WTC11 (cell line): ENCODE data around the gene RCOR3. TPM values are rescaled to one million over a fixed set of nuclear protein-coding genes. Genes with fewer than 3 reads are reported as not detected.

Experiments
- ATAC-seq: fragments of 200-7000 bp; cut with Tn5 transposase; 2 replicates; pipeline ENCODE4 v1.10.0; 2021; ENCODE audit warnings: mild to moderate bottlenecking, moderate library complexity
- CTCF ChIA-PET: fragments of 300-600 bp; sonication (Branson Sonifier 250); formaldehyde crosslinking; loops from one replicate; lab custom pipeline; 2021; ENCODE audit warnings: antibody characterized with exemption; lab: Charles Lee
- POLR2A ChIA-PET: fragments of 350-600 bp; sonication (Branson Sonifier 250); formaldehyde crosslinking; loops from one replicate; lab custom pipeline; 2021; ENCODE audit warnings: antibody characterized with exemption; lab: Charles Lee
- DNase-seq: peaks from one replicate; pipeline ENCODE4 v3.0.0; 2021; ENCODE audit warnings: low spot score
- H3K27ac Mint-ChIP-seq: 2 replicates; pipeline ENCODE4 v1.8.0; 2021; ENCODE audit warnings: mixed read lengths
- H3K27me3 Mint-ChIP-seq: 2 replicates; pipeline ENCODE4 v1.8.0; 2021; ENCODE audit warnings: low read depth, mild to moderate bottlenecking, moderate library complexity, mixed read lengths
- H3K36me3 Mint-ChIP-seq: 2 replicates; pipeline ENCODE4 v1.8.0; 2021; ENCODE audit warnings: mixed read lengths
- H3K4me1 Mint-ChIP-seq: 2 replicates; pipeline ENCODE4 v1.8.0; 2022; ENCODE audit warnings: mixed read lengths
- H3K4me3 Mint-ChIP-seq: 2 replicates; pipeline ENCODE4 v1.8.0; 2021; ENCODE audit warnings: mild to moderate bottlenecking, moderate library complexity, mixed read lengths
- H3K9me3 Mint-ChIP-seq: 2 replicates; pipeline ENCODE4 v1.8.0; 2021; ENCODE audit warnings: mixed read lengths
- CREB1 ChIP-seq: sonication (generic); formaldehyde crosslinking; IDR thresholded peaks from 2 replicates; pipeline ENCODE4 v1.8.0; 2023; ENCODE audit warnings: mild to moderate bottlenecking, missing genetic modification reagents
- ETV6 ChIP-seq: sonication (generic); formaldehyde crosslinking; IDR thresholded peaks from 2 replicates; pipeline ENCODE4 v1.8.1; 2022; ENCODE audit warnings: mild to moderate bottlenecking, missing genetic modification reagents
- NR2C2 ChIP-seq: sonication (generic); formaldehyde crosslinking; IDR thresholded peaks from 2 replicates; pipeline ENCODE4 v1.8.0; 2022; ENCODE audit warnings: mild to moderate bottlenecking, missing genetic modification reagents
- TEAD4 ChIP-seq: sonication (generic); formaldehyde crosslinking; IDR thresholded peaks from 2 replicates; pipeline ENCODE4 v1.8.0; 2022; ENCODE audit warnings: mild to moderate bottlenecking, missing genetic modification reagents
- ZBTB21 ChIP-seq: sonication (generic); formaldehyde crosslinking; IDR thresholded peaks from 2 replicates; pipeline ENCODE4 v1.8.1; 2023; ENCODE audit warnings: mild to moderate bottlenecking, missing genetic modification reagents, borderline replicate concordance
- total RNA-seq: library from RNA; stranded (reverse); gene quantifications from 3 replicates; pipeline ENCODE4 v1.2.3, GENCODE V29; 2021
- TF ChIP-seq, protein P1 (sequence below): sonication (generic); formaldehyde crosslinking; conservative IDR thresholded peaks from 2 replicates; pipeline ENCODE4 v1.8.1; 2022; ENCODE audit warnings: mild to moderate bottlenecking, missing genetic modification reagents
- TF ChIP-seq, protein P2 (sequence below): sonication (generic); formaldehyde crosslinking; IDR thresholded peaks from 2 replicates; pipeline ENCODE4 v1.8.1; 2023; ENCODE audit warnings: mild to moderate bottlenecking, missing genetic modification reagents, borderline replicate concordance
- TF ChIP-seq, protein P3 (sequence below): fragments of 250-450 bp; sonication (Bioruptor Pico); IDR thresholded peaks from 2 replicates; pipeline ENCODE4 v1.9.0; 2021; ENCODE audit warnings: mild to moderate bottlenecking, borderline replicate concordance
- TF ChIP-seq, protein P4 (sequence below): sonication (generic); formaldehyde crosslinking; IDR thresholded peaks from 2 replicates; pipeline ENCODE4 v1.8.0; 2023; ENCODE audit warnings: missing genetic modification reagents, mild to moderate bottlenecking, borderline replicate concordance
- TF ChIP-seq, protein P5 (sequence below): fragments of 250-450 bp; sonication (Bioruptor Pico); IDR thresholded peaks from 2 replicates; pipeline ENCODE4 v1.9.0; 2021; ENCODE audit warnings: mild to moderate bottlenecking
- TF ChIP-seq, protein P6 (sequence below): sonication (generic); formaldehyde crosslinking; IDR thresholded peaks from 2 replicates; pipeline ENCODE4 v1.8.0; 2023; ENCODE audit warnings: missing genetic modification reagents
- TF ChIP-seq, protein P7 (sequence below): sonication (generic); formaldehyde crosslinking; conservative IDR thresholded peaks from 2 replicates; pipeline ENCODE4 v1.8.1; 2023; ENCODE audit warnings: mild to moderate bottlenecking, low read depth, missing genetic modification reagents, moderate library complexity
- TF ChIP-seq, protein P8 (sequence below): sonication (generic); formaldehyde crosslinking; IDR thresholded peaks from 2 replicates; pipeline ENCODE4 v1.8.0; 2022; ENCODE audit warnings: mild to moderate bottlenecking, missing genetic modification reagents
- TF ChIP-seq, protein P9 (sequence below): sonication (generic); formaldehyde crosslinking; IDR thresholded peaks from 2 replicates; pipeline ENCODE4 v1.8.1; 2022; ENCODE audit warnings: mild to moderate bottlenecking, moderate library complexity, missing genetic modification reagents

RCOR3 gene
- total RNA-seq, 1 experiment from 2014 or later = 35.9 TPM

DNA sequence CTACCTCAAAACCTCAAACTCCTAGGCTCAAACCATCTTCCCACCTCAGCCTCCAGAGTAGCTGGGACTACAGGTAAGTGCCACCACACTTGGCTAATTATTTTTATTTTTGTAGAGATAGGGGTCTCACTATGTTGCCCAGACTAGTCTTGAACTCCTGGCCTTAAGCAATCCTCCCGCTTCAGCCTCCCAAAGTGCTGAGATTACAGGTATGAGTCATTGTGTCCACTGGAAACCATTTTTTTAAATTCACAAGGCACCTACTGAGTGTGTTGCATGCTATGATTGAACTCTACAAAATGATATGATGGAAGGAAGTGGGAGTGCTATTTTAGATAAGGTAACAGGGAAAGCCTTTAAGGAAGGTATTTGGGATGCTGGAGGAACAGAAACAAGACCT, 41.8 kb upstream of the RCOR3 start:
- ATAC-seq (no peak), DNase-seq (no peak)
- Mint-ChIP-seq H3K36me3 (peaks cover 4% of the 10 kb centered on the region), H3K4me1 (no peaks in the 10 kb centered on the region), H3K9me3 (peaks cover 17% of the 10 kb centered on the region), H3K27me3 (peaks cover 7% of the 10 kb centered on the region; the same call in 1 of the 2 replicates), H3K27ac (no peak overlapping the region), H3K4me3 (no peak overlapping the region)
- POLR2A ChIA-PET = no interaction called here
- CTCF ChIA-PET = no interaction called here
- TF ChIP-seq ZBTB21 (CRISPR knock-in tag) (no peak), NR2C2 (CRISPR knock-in tag) (no peak), TEAD4 (no peak), ETV6 (CRISPR knock-in tag) (no peak), CREB1 (no peak)
- TF ChIP-seq, protein P1, sequence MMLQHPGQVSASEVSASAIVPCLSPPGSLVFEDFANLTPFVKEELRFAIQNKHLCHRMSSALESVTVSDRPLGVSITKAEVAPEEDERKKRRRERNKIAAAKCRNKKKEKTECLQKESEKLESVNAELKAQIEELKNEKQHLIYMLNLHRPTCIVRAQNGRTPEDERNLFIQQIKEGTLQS (CRISPR knock-in tag) = no peak
- TF ChIP-seq, protein P2, sequence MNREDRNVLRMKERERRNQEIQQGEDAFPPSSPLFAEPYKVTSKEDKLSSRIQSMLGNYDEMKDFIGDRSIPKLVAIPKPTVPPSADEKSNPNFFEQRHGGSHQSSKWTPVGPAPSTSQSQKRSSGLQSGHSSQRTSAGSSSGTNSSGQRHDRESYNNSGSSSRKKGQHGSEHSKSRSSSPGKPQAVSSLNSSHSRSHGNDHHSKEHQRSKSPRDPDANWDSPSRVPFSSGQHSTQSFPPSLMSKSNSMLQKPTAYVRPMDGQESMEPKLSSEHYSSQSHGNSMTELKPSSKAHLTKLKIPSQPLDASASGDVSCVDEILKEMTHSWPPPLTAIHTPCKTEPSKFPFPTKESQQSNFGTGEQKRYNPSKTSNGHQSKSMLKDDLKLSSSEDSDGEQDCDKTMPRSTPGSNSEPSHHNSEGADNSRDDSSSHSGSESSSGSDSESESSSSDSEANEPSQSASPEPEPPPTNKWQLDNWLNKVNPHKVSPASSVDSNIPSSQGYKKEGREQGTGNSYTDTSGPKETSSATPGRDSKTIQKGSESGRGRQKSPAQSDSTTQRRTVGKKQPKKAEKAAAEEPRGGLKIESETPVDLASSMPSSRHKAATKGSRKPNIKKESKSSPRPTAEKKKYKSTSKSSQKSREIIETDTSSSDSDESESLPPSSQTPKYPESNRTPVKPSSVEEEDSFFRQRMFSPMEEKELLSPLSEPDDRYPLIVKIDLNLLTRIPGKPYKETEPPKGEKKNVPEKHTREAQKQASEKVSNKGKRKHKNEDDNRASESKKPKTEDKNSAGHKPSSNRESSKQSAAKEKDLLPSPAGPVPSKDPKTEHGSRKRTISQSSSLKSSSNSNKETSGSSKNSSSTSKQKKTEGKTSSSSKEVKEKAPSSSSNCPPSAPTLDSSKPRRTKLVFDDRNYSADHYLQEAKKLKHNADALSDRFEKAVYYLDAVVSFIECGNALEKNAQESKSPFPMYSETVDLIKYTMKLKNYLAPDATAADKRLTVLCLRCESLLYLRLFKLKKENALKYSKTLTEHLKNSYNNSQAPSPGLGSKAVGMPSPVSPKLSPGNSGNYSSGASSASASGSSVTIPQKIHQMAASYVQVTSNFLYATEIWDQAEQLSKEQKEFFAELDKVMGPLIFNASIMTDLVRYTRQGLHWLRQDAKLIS (CRISPR knock-in tag) = no peak
- TF ChIP-seq, protein P3, sequence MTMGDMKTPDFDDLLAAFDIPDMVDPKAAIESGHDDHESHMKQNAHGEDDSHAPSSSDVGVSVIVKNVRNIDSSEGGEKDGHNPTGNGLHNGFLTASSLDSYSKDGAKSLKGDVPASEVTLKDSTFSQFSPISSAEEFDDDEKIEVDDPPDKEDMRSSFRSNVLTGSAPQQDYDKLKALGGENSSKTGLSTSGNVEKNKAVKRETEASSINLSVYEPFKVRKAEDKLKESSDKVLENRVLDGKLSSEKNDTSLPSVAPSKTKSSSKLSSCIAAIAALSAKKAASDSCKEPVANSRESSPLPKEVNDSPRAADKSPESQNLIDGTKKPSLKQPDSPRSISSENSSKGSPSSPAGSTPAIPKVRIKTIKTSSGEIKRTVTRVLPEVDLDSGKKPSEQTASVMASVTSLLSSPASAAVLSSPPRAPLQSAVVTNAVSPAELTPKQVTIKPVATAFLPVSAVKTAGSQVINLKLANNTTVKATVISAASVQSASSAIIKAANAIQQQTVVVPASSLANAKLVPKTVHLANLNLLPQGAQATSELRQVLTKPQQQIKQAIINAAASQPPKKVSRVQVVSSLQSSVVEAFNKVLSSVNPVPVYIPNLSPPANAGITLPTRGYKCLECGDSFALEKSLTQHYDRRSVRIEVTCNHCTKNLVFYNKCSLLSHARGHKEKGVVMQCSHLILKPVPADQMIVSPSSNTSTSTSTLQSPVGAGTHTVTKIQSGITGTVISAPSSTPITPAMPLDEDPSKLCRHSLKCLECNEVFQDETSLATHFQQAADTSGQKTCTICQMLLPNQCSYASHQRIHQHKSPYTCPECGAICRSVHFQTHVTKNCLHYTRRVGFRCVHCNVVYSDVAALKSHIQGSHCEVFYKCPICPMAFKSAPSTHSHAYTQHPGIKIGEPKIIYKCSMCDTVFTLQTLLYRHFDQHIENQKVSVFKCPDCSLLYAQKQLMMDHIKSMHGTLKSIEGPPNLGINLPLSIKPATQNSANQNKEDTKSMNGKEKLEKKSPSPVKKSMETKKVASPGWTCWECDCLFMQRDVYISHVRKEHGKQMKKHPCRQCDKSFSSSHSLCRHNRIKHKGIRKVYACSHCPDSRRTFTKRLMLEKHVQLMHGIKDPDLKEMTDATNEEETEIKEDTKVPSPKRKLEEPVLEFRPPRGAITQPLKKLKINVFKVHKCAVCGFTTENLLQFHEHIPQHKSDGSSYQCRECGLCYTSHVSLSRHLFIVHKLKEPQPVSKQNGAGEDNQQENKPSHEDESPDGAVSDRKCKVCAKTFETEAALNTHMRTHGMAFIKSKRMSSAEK (CRISPR knock-in tag) = no peak
- TF ChIP-seq, protein P4, sequence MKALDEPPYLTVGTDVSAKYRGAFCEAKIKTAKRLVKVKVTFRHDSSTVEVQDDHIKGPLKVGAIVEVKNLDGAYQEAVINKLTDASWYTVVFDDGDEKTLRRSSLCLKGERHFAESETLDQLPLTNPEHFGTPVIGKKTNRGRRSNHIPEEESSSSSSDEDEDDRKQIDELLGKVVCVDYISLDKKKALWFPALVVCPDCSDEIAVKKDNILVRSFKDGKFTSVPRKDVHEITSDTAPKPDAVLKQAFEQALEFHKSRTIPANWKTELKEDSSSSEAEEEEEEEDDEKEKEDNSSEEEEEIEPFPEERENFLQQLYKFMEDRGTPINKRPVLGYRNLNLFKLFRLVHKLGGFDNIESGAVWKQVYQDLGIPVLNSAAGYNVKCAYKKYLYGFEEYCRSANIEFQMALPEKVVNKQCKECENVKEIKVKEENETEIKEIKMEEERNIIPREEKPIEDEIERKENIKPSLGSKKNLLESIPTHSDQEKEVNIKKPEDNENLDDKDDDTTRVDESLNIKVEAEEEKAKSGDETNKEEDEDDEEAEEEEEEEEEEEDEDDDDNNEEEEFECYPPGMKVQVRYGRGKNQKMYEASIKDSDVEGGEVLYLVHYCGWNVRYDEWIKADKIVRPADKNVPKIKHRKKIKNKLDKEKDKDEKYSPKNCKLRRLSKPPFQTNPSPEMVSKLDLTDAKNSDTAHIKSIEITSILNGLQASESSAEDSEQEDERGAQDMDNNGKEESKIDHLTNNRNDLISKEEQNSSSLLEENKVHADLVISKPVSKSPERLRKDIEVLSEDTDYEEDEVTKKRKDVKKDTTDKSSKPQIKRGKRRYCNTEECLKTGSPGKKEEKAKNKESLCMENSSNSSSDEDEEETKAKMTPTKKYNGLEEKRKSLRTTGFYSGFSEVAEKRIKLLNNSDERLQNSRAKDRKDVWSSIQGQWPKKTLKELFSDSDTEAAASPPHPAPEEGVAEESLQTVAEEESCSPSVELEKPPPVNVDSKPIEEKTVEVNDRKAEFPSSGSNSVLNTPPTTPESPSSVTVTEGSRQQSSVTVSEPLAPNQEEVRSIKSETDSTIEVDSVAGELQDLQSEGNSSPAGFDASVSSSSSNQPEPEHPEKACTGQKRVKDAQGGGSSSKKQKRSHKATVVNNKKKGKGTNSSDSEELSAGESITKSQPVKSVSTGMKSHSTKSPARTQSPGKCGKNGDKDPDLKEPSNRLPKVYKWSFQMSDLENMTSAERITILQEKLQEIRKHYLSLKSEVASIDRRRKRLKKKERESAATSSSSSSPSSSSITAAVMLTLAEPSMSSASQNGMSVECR (CRISPR knock-in tag) = no peak
- TF ChIP-seq, protein P5, sequence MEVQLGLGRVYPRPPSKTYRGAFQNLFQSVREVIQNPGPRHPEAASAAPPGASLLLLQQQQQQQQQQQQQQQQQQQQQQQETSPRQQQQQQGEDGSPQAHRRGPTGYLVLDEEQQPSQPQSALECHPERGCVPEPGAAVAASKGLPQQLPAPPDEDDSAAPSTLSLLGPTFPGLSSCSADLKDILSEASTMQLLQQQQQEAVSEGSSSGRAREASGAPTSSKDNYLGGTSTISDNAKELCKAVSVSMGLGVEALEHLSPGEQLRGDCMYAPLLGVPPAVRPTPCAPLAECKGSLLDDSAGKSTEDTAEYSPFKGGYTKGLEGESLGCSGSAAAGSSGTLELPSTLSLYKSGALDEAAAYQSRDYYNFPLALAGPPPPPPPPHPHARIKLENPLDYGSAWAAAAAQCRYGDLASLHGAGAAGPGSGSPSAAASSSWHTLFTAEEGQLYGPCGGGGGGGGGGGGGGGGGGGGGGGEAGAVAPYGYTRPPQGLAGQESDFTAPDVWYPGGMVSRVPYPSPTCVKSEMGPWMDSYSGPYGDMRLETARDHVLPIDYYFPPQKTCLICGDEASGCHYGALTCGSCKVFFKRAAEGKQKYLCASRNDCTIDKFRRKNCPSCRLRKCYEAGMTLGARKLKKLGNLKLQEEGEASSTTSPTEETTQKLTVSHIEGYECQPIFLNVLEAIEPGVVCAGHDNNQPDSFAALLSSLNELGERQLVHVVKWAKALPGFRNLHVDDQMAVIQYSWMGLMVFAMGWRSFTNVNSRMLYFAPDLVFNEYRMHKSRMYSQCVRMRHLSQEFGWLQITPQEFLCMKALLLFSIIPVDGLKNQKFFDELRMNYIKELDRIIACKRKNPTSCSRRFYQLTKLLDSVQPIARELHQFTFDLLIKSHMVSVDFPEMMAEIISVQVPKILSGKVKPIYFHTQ (CRISPR knock-in tag) = no peak
- TF ChIP-seq, protein P6, sequence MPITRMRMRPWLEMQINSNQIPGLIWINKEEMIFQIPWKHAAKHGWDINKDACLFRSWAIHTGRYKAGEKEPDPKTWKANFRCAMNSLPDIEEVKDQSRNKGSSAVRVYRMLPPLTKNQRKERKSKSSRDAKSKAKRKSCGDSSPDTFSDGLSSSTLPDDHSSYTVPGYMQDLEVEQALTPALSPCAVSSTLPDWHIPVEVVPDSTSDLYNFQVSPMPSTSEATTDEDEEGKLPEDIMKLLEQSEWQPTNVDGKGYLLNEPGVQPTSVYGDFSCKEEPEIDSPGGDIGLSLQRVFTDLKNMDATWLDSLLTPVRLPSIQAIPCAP (CRISPR knock-in tag) = no peak
- TF ChIP-seq, protein P7, sequence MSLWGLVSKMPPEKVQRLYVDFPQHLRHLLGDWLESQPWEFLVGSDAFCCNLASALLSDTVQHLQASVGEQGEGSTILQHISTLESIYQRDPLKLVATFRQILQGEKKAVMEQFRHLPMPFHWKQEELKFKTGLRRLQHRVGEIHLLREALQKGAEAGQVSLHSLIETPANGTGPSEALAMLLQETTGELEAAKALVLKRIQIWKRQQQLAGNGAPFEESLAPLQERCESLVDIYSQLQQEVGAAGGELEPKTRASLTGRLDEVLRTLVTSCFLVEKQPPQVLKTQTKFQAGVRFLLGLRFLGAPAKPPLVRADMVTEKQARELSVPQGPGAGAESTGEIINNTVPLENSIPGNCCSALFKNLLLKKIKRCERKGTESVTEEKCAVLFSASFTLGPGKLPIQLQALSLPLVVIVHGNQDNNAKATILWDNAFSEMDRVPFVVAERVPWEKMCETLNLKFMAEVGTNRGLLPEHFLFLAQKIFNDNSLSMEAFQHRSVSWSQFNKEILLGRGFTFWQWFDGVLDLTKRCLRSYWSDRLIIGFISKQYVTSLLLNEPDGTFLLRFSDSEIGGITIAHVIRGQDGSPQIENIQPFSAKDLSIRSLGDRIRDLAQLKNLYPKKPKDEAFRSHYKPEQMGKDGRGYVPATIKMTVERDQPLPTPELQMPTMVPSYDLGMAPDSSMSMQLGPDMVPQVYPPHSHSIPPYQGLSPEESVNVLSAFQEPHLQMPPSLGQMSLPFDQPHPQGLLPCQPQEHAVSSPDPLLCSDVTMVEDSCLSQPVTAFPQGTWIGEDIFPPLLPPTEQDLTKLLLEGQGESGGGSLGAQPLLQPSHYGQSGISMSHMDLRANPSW = no peak
- TF ChIP-seq, protein P8, sequence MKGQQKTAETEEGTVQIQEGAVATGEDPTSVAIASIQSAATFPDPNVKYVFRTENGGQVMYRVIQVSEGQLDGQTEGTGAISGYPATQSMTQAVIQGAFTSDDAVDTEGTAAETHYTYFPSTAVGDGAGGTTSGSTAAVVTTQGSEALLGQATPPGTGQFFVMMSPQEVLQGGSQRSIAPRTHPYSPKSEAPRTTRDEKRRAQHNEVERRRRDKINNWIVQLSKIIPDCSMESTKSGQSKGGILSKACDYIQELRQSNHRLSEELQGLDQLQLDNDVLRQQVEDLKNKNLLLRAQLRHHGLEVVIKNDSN = no peak
- TF ChIP-seq, protein P9, sequence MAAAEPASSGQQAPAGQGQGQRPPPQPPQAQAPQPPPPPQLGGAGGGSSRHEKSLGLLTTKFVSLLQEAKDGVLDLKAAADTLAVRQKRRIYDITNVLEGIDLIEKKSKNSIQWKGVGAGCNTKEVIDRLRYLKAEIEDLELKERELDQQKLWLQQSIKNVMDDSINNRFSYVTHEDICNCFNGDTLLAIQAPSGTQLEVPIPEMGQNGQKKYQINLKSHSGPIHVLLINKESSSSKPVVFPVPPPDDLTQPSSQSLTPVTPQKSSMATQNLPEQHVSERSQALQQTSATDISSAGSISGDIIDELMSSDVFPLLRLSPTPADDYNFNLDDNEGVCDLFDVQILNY = no peak
